ENCODE results near the gene DAB2IP.

Gene DAB2IP

DNA sequence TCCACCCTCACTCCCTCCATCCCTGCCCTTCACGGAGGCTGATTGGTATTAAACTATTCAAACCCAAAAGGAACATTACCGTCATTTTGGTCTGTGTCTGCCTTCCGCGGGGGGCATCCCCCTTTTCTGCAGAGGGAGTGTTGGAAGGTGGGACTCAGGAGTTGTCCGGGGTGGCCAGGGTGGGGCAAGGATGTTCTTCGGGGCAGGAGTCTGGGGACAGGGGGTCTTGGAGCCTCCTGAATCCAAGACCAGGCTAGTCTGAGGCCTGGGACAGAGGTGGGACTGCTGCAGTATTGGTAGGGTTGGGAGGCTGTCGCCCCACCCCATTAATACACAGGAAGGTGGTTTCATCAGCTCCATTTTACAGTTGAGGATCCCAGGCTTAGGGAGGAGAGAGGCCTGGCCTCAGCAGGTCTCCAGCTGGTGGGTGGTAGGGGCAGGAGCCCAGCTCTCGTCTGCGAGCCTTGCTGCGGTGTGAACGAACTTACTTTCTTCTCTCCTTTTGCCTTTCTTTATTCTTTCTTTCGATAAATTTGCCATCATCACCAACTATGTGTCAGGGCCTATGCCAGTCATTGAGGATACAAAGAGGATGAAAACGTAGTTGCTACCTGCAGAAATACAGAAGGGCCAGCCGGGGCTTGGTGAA, 33.8 kb downstream of the DAB2IP start:
- H3K27ac ChIP-seq, result no peak overlapping the region
- TF ChIP-seq, protein P1, sequence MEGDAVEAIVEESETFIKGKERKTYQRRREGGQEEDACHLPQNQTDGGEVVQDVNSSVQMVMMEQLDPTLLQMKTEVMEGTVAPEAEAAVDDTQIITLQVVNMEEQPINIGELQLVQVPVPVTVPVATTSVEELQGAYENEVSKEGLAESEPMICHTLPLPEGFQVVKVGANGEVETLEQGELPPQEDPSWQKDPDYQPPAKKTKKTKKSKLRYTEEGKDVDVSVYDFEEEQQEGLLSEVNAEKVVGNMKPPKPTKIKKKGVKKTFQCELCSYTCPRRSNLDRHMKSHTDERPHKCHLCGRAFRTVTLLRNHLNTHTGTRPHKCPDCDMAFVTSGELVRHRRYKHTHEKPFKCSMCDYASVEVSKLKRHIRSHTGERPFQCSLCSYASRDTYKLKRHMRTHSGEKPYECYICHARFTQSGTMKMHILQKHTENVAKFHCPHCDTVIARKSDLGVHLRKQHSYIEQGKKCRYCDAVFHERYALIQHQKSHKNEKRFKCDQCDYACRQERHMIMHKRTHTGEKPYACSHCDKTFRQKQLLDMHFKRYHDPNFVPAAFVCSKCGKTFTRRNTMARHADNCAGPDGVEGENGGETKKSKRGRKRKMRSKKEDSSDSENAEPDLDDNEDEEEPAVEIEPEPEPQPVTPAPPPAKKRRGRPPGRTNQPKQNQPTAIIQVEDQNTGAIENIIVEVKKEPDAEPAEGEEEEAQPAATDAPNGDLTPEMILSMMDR (IDR thresholded peaks at IDR 0.05), result no peak
- TF ChIP-seq ZFX (IDR thresholded peaks at IDR 0.05; ENCODE audit: borderline replicate concordance), result no peak

DNA sequence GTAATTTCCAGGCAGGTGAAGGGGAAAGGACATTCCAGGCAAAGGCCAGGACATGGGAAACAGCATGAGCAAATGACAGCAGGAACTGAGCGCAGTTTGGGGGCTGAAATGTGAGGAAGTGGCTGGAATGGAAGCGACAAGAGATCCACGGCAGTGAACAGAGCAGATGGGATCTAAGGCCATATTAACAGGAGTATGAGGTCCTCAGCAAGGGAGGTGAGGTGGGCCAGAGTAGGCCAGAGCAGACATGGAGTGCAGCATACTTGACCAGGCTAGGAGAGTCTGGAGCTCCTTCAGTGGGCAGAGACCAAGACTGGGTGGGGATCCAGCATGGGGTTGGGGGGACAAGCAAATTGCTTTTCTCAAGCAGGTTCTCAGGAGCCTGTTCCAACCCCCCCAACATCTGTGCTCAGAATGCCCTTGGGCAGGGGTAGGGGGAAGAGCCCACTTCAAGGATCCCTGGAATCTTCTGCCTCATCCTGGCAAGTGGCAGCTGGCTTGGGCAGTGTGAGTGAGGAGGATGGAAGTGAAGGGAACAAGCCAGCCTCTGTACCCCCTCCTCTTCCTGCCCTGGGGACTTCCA, 34.5 kb downstream of the DAB2IP start:
- no peak overlapping the region for H3K27ac ChIP-seq
- TF ChIP-seq, protein P1 (IDR thresholded peaks at IDR 0.05), result no peak
- no peak for TF ChIP-seq ZFX (IDR thresholded peaks at IDR 0.05; ENCODE audit: borderline replicate concordance)

DNA sequence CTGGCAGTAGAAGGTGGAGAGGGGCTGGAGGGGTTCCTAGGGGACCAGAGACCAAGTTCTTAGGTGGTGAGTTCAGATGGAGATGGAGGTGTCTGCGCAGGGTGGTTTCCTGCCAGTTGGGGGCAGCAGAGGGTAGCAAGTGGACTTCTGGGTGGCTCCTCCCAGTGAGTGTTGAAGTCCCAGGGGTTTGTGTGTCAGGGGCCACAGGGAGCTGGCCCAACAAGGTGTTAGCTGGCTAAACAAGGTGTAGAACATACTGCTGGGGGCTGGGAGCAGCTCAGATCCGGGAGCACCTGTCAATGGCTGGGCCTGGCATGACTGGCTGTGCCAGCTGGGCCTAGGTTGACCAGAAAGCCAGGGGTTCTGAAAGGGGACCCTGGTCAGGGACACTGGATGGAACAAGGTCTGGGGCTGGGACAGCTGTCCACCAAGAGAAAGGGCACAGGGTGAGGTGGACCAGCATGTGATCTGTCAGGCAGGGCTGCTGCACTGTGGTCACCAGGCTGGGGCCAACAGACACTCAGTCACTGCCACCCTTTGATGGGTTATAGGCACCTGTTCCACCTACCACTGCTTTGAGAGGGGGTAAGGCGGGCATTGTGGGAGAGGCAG, 35.6 kb downstream of the DAB2IP start:
- no peak overlapping the region for H3K27ac ChIP-seq

DNA sequence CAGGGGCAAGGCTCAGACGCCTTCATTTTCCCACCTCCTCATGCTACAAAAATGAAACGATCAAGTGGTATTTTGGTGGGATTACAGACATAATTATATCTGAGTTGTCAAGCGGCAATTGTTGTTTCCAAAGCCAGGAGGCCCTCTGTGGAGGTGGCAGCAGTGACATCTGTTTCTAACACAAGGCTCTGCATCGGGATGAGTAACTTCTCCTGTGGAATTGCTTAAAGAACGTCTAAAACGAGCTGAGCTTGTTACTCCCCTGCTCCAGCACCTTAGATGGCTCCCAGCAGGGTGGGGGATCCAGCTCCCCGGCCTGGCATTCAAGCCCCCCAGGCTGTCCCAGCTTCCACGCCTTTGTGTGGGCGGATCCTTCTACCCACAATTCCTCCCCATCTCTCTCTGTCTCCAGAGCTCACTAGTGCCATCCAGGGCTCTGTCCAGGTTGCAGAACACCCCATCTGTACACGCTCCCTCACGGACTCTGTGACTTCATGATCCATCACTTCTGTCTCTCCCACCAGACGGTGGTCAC, 36.8 kb downstream of the DAB2IP start:
- TF ChIP-seq ZFX (IDR thresholded peaks at IDR 0.05; ENCODE audit: borderline replicate concordance), result no peak
- TF ChIP-seq, protein P1 (IDR thresholded peaks at IDR 0.05), result no peak
- H3K27ac ChIP-seq, result no peak overlapping the region

More for the DNA sequence above, 35.6 kb downstream of the DAB2IP start:
- TF ChIP-seq ZFX (IDR thresholded peaks at IDR 0.05; ENCODE audit: borderline replicate concordance), result no peak
- TF ChIP-seq, protein P1 (IDR thresholded peaks at IDR 0.05), result peak; percentile 92

DNA sequence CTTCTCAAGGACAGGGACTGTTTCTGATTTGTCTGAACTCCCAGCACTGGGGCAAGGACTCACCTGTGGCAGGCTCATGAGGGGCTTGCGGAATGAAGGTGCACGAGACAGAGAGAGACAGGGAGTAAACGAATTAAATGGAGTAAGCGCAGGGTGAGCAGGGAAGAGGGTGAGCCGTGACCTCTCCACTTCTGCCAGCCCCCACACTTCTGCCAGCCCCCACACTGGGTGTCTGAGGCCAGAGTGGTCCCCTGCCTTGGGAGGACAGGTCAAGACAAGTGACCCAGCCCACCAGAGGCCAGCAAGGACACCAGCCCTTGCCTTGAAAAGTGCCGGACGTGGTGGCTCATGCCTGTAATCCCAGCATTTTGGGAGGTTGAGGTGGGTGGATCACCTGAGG, 37.2 kb downstream of the DAB2IP start:
- H3K27ac ChIP-seq, result no peak overlapping the region
- no peak for TF ChIP-seq ZFX (IDR thresholded peaks at IDR 0.05; ENCODE audit: borderline replicate concordance)
- TF ChIP-seq, protein P1 (IDR thresholded peaks at IDR 0.05), result no peak

DNA sequence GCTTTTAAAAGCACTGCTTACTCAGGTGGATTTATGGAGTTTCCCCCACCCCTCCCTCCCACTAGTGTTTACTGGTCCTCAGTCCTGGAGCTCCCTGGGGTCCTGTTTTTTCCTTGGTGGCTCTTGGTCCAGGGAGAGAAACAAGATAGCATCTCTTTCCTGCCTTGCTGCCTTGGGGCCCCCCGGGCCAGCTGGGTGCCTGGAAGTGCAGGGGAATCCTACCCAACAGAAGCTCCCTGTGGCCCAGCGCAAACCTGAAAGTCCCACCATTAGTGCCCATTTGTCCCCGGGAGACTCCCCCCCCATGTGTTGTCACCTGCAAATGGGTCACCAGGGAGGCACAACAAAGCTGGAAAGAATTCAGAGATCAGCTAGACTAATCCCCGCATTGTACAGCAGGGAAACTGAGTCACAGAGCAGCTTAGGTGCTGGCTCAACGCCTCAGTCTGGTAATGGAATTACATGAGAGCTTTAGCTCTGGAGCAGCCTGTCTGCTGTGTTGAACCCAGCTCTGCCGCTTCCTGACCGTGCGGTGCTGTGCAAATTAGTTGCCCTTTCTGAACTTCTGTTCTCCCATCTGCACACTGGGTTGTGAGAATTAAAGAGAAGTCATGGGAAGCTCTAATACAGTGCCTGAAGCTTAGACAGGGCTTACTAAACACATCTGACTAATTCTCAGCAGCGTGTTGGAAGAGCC, 38.2 kb downstream of the DAB2IP start:
- H3K27ac ChIP-seq, result no peak overlapping the region
- TF ChIP-seq ZFX (IDR thresholded peaks at IDR 0.05; ENCODE audit: borderline replicate concordance), result no peak
- TF ChIP-seq, protein P1 (IDR thresholded peaks at IDR 0.05), result no peak
